UCSD-AML1 (cell line): ENCODE measurements around the gene PTPRM.
"Not testable (repeated sequence)": the region's sequence is repeated elsewhere in the genome, so short reads cannot be mapped to it uniquely, and the experiment has no call there.

Experiments
- DNase-seq: peaks from one replicate; lab custom pipeline; 2025; ENCODE audit not compliant: unreplicated experiment; lab: John Stamatoyannopoulos, UW

Gene PTPRM

DNA sequence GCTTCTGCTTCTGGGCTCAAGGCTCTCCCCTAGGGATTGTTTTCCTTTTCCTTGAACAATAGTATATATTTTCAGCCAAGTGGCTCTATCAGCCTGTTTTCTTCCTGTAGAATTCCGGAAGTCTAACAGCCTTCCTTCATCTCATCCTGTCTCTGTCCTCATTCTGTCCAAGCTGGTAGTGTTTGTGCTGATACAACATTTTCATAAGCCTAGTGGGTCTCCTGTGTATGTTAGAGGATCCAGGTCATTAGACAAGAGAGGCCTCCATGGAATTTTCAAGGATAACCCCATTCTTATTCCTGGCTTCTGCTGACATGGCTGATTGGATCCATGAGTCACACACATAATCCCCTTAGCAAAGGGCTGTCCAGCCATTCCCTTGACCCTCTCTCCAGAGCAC is 467.6 kb downstream of the PTPRM start:
- DNase-seq, result no peak

DNA sequence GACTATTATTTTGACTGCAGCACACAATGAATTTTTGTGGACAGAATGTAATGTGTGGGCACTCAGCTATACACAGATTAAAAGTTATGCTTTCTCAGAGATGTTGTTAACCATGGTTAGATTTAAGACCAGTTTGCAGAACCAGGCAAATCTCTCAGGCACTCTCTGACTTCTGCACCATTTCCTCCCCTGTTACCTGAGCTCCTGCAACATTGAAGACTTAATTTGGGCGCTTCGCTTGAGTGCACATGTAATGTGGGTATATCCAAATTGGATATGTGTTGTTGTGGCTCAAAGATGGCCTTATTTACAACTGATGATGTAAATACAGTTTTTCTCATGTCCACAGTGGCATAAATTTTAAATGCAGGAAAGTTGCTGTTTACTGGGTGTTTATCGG is 469.4 kb downstream of the PTPRM start:
- no peak for DNase-seq

DNA sequence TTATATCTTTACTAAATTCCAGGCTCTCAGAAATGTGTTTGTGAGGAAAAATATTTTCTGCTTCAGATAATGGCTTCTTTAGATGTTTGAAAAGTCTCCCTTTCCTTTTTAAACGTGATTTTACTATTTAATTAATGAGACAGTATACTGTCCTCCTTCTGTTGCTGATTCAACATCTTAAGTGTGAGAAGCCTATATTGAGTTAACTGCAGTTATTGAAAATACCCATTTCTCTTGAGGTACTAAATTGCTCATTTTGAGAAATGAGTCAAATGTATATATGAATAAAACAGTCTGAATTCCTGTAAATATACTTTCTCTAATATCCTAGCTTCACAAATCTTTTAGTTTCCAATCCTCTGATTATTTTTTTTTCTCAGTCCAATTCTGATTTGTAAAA is 470.2 kb downstream of the PTPRM start:
- DNase-seq, result no peak

DNA sequence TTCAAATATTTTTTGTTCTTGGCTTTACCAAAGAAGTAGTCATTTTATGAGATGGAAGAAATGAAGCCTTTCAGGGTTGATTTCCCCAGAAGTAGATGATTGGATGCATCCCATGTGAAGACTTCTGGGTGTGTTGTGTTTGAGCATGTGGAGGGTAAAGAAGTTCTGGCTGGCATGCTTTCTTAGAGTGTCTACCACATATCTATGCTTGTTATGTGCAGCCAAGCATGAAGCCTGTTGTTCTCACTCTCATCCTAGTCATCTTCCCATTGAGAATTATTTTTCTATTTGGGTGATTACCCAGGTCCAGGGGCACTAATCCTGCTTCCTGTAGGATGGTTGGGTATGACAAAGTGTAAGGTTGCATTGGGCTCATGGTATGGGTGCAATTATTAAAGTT is 472.9 kb downstream of the PTPRM start:
- DNase-seq, result no peak

DNA sequence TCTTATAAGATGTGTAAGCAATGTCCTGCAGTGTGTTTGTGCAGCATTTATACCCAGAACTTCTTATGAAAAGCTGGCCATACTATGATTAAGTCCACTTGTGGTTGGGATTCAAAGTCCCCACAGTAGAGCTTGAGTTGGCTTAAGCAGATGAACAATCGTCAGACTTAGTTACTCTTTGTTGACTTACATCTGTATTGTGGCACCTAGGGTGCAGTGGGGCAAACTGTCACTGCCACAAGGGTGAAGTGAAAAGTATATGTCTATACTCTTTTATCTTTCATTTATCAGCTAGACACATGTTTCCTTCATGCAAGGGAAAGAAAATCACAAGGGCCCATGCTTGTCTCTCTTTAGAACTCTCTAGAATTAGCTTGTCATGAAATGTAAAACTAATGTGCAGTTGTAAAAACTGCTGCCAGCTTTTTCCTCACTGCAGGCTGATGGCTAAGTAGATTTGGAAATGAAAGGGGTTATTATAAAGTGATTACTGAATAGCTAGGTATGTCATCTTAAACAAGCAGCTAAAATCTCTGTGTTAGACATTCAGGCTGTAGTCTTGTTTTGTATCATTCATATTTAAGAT is 474.5 kb downstream of the PTPRM start:
- no peak for DNase-seq

DNA sequence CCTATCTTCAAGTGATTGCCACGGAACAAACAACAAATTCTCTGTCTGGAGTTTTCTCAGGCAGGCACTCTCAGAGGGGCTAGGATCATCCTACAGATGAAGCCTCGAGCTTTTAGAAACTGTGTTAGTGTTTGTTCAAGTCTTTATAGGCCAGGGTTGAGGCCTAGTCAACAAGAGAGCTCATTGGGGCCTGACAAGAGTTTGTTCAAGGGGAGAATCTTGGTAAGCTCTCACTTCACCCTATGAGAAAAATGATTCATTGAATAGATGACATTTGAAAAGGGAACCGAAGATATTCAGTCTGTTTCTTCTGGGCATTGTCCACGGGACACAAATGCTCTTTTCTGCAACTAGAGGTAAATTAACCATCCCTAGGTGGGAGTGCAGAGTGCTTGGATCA is 476.9 kb downstream of the PTPRM start:
- no peak for DNase-seq

DNA sequence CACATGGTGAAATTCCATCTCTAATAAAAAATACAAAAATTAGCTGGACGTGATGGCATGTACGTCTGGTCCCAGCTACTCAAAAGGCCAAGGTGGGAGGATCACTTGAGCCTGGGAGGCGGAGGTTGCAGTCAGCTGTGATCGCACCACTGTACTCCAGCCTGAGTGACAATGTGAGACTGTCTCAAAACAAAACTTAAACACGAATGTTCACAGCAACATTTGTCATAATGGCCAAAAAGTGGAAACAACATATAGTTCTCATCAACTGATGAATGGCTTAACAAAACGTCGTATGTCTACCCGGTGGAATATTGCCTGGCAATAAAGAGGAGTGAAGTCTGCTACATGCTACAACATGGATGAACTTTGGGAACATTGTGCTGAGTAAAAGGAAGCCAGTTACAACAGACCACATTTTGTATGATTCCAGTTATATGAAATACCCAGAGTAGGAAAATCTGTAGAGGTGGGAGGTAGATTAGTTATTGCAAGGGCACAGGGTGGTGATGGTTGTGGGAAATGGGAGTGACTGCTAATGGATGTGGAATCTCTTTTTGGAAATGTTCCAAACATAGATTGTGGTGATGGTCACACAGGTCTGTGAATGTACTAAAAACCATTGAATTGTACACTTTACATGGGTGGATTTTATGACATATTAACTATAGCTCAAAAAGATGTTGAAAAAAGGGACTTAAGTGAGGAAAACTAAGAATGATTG is 478.2 kb downstream of the PTPRM start:
- no peak for DNase-seq

DNA sequence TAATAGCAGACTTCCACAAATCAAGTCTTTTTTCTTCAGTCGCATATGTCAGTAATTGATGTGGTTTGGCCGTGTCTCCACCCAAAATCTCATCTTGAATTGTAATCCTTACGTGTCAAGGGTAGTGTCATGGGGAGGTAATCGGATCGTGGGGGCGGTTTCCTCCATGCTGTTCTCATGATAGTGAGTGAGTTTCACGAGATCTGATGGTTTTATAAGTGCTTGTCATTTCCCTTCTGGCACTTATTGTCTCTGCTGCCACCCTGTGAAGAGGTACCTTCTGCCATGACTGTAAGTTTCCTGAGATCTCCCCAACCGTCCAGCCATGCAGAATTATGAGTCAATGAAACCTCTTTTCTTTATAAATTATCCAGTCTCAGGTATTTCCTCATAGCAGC is 478.8 kb downstream of the PTPRM start:
- DNase-seq, result no peak

DNA sequence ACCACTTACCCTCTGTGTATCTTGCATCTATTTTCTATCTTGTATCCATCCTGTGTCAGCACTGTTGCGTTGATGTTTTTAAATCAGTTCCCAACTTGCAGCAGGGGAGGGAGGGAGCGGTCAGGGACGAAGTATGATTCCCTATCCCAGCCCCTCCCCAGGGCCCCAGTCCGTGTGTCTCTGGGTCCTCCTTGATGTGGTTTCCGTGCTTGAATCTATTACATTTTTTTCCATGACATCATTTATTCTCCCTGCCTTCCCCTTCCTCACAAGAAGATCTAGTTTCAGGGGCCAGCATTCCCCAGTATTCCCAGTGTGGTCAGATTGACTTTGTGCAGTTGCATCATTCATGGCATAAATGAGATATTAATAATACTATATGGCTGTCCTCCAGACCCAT is 479.3 kb downstream of the PTPRM start:
- no peak for DNase-seq

DNA sequence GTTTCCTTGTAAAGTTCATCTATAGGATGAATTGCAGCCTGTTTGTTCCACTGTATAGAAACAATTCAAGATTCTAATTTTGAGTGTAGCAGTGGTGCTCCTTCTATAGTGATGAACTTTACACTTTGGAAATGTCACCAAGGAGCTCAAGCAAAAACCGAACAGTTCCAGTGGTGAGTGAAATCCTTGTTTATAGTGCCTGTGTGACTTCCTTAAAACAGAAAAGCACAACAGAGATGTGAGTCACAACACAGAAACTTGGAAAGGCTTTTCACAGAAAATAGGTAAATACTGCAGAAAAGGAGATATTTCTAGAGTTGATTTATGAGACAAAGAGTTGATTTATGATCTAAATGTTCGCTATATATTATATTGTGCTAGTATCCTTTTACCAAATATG is 482.0 kb downstream of the PTPRM start:
- DNase-seq, result no peak

DNA sequence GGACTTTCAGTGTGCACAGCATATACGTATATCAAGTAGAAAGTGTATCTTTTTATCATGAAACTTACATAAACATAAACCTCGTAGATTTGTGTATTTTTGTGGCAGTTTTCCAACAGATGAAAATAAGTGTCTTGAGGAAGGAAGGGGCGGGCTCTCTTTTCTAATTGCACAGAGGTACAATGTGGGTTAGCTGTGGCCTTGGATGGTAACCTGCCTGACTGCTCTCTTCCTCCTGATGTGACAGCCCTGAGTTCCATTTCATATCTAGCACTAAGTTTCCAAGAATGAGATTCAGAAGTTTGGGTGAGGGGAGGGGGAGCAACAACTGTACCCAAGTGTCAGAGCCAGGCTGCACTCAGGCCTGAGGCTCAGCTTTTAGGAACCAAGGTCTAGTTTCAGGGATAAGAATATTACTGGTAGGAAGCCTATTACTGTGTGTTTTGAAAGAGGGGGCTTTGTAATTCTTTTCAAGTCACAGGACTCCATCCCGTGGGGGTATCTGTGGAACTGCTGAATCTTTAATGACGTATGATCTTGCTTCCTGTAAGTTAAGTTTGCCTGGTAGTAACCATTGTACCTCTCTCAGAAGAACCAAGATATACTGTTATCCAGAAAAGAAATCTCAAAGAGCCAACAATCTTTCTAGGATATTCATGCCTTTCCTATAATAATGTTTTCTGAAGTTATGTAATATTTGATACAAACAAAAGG is 483.7 kb downstream of the PTPRM start:
- no peak for DNase-seq

DNA sequence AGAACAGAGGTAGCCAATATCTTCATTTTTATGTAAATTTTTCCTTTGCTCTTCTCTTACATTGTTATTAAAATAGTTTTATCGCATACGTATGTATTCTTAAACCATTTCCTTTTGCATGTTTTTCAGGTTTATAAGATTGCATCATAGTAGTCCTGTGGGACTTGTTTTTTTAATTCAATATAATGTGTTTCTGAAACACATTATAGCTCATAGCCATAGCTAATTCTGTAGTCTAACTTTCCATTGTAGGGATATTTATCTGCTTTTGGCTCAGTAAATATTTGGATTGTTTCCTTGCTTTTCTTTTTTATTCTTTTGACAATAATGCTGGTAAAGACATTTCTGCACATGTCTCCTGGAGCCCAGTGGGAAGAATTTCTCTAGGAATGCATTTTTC is 484.3 kb downstream of the PTPRM start:
- no peak for DNase-seq

DNA sequence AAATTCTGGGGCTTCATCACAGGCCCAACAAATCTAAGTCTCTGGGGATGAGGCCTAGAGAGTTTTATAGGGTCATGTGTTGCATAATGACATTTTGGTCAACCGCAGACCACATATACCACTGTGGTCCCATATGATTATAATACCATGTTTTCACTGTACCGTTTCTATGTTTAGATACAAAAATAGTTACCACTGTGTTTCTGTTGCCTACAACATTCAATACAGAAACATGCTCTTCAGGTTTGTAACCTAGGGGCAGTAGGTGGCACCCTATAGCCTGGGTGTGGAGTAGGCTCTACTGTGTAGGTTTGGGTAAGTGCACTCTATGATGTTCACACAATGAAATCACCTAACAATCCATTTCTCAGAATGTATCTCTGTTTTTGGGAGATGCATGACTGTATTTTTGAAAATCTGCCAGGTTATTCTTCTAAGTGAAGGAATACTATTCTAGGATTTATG is 485.2 kb downstream of the PTPRM start:
- no peak for DNase-seq

DNA sequence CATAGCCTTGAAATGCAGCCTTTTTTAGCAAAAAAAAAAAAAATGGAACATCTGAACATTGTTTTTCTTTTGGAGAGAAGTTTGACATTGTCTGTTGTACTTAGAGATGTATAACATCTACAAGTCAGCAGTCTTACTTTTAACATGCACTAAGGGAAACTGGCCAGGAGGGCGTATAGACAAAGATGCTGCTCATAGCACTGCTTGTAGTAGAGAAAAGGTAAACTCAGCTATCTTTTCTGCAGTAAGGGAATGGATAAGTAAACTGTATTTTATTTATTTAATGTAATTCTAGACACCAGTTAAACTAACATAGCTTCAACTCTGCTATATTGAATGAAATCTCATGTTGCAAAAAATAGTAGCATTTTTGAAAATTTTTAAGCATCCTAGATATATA is 489.6 kb downstream of the PTPRM start:
- DNase-seq, result no peak

DNA sequence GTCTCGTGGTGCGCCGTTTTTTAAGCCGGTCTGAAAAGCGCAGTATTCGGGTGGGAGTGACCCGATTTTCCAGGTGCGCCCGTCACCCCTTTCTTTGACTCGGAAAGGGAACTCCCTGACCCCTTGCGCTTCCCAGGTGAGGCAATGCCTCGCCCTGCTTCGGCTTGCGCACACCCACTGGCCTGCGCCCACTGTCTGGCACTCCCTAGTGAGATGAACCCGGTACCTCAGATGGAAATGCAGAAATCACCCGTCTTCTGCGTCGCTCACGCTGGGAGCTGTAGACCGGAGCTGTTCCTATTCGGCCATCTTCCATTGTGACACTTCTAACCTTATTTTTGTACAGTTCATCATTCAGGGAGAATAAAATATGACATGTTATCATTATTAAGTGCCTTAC is 496.0 kb downstream of the PTPRM start:
- not testable (repeated sequence) for DNase-seq

DNA sequence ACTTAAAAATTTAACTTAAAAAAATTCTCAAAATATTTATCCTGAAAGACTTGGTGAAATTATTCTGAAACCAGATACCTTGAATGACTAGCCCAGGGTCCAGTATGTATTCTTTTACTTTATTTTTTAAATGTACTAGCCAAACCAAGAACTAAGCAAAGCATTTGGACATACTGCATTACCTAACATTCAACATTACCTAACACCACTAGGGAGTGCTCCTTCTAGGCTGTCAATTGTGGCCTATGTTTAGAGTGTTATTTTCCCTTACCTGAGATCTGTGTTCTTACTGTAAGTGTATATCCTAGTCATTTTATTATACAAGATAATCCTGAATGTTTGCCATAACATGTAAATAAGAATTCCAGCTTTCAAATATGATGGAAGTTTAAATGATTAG is 496.6 kb downstream of the PTPRM start:
- DNase-seq, result no peak

DNA sequence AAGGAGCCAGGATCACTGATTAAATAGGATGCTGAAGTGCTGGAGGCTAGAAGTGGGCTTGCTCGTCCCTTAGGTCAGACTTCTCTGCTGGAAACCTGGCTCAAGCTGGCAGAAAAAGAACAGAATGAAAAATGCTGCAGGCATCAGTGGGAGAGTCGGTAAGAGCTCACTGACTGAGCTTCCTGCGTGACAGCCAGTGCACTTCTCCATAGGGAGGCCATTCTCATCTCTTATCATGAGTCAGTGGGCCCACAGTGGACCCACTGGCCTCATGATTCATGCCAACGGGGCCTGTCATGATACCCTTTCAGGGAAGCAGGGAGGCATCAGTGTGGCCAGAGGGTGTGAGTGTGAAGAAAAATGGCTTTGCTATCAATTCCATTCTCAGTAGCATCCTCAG is 498.2 kb downstream of the PTPRM start:
- DNase-seq, result no peak

DNA sequence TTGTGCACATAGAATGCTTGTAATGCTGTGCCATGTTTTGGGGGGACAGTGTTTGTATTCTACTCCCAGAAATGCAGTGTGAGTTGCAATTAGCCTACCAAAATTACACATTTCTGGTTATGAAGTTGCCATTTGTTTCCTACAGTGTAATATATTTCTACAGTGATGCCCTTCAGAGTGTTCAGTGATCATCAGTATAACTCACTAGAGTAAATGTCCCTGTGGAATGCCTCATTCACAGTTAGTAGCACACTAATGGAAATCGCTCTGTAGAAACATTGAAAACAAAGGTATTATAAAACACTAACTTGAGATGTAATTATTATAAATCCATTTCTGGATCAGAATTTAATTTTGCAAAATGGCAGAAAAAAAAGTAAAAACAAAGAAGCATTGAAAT is 498.7 kb downstream of the PTPRM start:
- DNase-seq, result no peak

DNA sequence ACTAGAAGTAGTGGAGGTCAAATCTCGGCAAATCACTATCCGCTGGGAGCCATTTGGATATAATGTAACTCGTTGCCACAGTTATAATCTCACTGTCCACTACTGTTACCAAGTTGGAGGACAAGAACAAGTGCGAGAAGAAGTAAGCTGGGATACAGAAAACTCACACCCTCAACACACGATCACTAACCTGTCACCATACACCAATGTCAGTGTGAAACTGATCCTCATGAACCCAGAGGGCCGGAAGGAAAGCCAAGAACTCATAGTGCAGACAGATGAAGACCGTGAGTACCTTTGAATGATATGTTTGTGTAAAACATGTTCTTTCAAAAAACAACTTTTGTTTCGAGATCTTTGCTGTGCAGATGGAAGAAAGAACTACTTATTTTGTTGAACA is 502.6 kb downstream of the PTPRM start:
- DNase-seq, result no peak

DNA sequence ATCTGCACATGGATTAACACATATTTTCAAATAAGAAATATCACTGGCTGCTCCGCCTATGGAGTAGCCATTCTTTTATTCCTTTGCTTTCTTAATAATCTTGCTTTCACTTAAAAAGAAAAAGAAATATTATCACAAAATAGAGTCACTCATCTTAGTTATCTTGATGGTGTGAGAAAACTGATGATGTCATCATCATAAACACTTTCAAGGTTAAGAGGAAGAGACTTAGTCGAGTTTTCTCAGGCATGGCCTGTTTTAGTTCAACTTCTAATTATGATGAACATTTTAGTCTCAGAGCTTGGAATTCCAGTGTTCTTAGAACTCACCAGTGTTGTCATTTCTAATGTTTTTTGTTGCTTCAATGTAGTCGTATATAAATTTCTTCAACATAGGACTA is 506.1 kb downstream of the PTPRM start:
- DNase-seq, result no peak

DNA sequence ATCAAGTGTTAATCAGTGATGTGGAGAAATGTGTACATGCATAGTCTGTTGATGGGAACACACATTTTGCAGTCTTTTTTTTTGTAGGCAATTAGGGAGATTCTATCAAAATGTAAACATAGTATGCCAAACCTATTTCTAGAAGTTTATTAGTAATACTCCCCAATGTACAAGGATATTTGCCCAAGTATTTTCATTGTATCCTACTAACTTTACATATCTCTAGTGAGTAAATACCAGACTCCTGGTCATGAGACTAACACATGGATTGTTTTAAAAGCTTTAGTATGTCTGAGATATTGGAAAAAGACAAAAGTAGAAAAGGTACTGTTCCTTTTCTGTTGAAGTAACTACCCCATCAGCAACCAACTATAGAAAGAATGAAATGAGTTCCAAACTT is 513.0 kb downstream of the PTPRM start:
- no peak for DNase-seq

DNA sequence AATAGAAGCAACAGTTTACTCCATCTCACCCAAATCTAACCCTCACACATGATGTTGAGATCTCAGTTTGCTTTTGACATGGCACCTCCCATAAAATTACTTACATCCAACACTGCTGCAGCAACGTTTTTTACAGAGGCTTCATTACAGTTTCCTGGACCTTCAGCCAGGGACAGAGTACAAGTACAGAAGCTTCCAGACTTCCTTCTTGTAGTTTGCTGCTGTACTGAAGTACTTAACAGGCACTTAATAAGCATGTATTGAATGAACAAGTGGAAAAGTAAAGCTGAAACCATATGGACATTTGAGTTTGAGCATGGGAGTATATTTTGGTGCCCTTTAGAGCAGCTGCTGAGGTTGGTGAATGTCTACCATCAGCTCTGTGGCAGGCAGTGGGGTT is 514.2 kb downstream of the PTPRM start:
- DNase-seq, result no peak
